ENCODE results near the gene SOCS1. TPM values are rescaled to one million over a fixed set of nuclear protein-coding genes. Genes with fewer than 3 reads are reported as not detected.
A peak's percentile ranks its signal among the peaks of the same experiment; 100 is the strongest.

SOCS1 gene
- total RNA-seq, 1 experiment from 2014 or later: 12.5 TPM

- no peak for DNase-seq
- ChIA-PET CTCF (no interaction called here), POLR2A (ENCODE audit: unreplicated experiment) (no interaction called here)
- TF ChIP-seq, protein P1, sequence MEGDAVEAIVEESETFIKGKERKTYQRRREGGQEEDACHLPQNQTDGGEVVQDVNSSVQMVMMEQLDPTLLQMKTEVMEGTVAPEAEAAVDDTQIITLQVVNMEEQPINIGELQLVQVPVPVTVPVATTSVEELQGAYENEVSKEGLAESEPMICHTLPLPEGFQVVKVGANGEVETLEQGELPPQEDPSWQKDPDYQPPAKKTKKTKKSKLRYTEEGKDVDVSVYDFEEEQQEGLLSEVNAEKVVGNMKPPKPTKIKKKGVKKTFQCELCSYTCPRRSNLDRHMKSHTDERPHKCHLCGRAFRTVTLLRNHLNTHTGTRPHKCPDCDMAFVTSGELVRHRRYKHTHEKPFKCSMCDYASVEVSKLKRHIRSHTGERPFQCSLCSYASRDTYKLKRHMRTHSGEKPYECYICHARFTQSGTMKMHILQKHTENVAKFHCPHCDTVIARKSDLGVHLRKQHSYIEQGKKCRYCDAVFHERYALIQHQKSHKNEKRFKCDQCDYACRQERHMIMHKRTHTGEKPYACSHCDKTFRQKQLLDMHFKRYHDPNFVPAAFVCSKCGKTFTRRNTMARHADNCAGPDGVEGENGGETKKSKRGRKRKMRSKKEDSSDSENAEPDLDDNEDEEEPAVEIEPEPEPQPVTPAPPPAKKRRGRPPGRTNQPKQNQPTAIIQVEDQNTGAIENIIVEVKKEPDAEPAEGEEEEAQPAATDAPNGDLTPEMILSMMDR (conservative IDR thresholded peaks at IDR 0.05; ENCODE audit: low read depth, low read length): no peak
- TF ChIP-seq EZH2 (IDR thresholded peaks at IDR 0.05; ENCODE audit: low read length, unreplicated experiment) (no peak), EZH2phosphoT487 (IDR thresholded peaks at IDR 0.05; ENCODE audit: borderline replicate concordance, low read length) (no peak)
- intact Hi-C loops (cut with micrococcal nuclease): no loop called here
- BruUV-seq (replicated peaks): no TSS peak
- Histone ChIP-seq H2AFZ (ENCODE audit: low read length) (no peak overlapping the region), H3K9me2 (replicated peaks; ENCODE audit: low read length) (no peaks in the 10 kb centered on the region), H3K27me3 (ENCODE audit: low read length) (no peaks in the 10 kb centered on the region), H3K79me2 (ENCODE audit: low read length) (no peaks in the 10 kb centered on the region), H3K4me1 (ENCODE audit: insufficient read depth, low read length) (no peaks in the 10 kb centered on the region), H3K36me3 (ENCODE audit: low read depth, low read length) (no peaks in the 10 kb centered on the region), H4K20me1 (ENCODE audit: low read length) (no peaks in the 10 kb centered on the region), H3F3A (ENCODE audit: low read length, unreplicated experiment) (no peaks in the 10 kb centered on the region), H3K4me3 (ENCODE audit: low read length) (no peak overlapping the region), H3K9ac (ENCODE audit: low read length) (no peak overlapping the region), H3K27ac (ENCODE audit: low read length) (no peak overlapping the region), H3K4me2 (ENCODE audit: low read length) (no peak overlapping the region), H3K9me3 (ENCODE audit: low read length) (no peaks in the 10 kb centered on the region)
- ATAC-seq: no peak
Measured at GRCh38 chr16:11219178-11219577, 36.8 kb downstream of the SOCS1 start.

- Histone ChIP-seq H4K20me1 (ENCODE audit: low read length) (no peaks in the 10 kb centered on the region), H3K4me1 (ENCODE audit: insufficient read depth, low read length) (no peaks in the 10 kb centered on the region), H3K4me3 (ENCODE audit: low read length) (no peak overlapping the region), H3K27ac (ENCODE audit: low read length) (no peak overlapping the region), H3K27me3 (ENCODE audit: low read length) (no peaks in the 10 kb centered on the region), H2AFZ (ENCODE audit: low read length) (no peak overlapping the region), H3K9me3 (ENCODE audit: low read length) (no peaks in the 10 kb centered on the region), H3K9ac (ENCODE audit: low read length) (no peak overlapping the region), H3K4me2 (ENCODE audit: low read length) (no peak overlapping the region), H3K79me2 (ENCODE audit: low read length) (no peaks in the 10 kb centered on the region), H3F3A (ENCODE audit: low read length, unreplicated experiment) (no peaks in the 10 kb centered on the region), H3K36me3 (ENCODE audit: low read depth, low read length) (no peaks in the 10 kb centered on the region), H3K9me2 (replicated peaks; ENCODE audit: low read length) (no peaks in the 10 kb centered on the region)
- intact Hi-C loops (cut with micrococcal nuclease): no loop called here
- ChIA-PET CTCF (interaction anchor here (0.7 kb wide), 1 partner anchor 65 kb away, joined by 3 read pairs; no protein-coding TSS in a partner anchor), POLR2A (ENCODE audit: unreplicated experiment) (no interaction called here)
- BruUV-seq (replicated peaks): no TSS peak
- TF ChIP-seq EZH2 (IDR thresholded peaks at IDR 0.05; ENCODE audit: low read length, unreplicated experiment): no peak
- TF ChIP-seq, protein P1 (conservative IDR thresholded peaks at IDR 0.05; ENCODE audit: low read depth, low read length): peak; percentile 58
- ATAC-seq (no peak), DNase-seq (no peak)
Measured at GRCh38 chr16:11218604-11218962, 37.4 kb downstream of the SOCS1 start.

DNA sequence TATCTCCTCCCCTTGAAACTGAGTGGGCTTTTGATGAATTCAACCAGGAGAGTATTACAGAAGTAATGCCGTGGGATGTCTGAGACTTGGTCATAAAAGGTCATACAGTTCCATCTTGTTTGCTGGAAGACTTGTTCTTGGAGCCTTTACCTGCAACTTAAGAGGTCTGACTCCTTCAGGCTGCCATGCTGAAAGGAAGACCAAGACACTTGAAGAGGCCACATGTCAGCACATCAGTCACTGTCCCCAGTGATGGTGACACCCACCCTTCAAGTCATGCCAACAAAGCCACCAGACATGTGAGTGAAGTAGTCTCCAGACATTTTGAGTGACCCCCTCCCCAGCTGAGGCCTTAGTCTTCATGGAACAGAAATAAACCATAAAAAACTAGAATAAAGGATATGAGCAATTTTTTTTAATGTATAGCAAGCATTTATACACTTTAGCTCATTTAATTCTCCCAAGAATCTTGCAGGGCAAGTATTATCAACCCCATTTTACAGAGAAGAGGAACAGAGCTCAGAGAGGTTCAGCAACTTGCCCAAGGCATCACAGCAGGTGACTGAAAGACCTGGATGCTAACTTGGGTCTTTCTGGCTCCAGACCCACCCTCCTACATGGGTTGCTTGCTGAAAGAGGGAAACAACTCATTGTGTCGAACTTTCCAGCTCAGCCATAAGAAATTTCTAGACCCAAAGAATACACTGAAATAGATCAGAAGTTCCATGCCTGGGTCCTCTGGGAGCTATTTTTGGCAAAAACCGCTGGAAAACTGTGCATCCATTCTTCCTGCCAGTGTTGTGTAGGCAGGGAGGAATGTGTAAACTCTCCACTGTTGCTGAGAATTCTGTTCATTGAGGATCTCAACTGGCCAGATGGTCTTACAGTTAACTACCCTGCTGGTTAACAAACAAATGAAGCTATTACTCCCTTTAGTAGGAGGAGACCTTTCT, 38.1 kb downstream of the SOCS1 start:
- BruUV-seq (replicated peaks): no TSS peak
- Histone ChIP-seq H3F3A (ENCODE audit: low read length, unreplicated experiment) (no peaks in the 10 kb centered on the region), H3K27ac (ENCODE audit: low read length) (no peak overlapping the region), H3K4me1 (ENCODE audit: insufficient read depth, low read length) (no peaks in the 10 kb centered on the region), H3K4me3 (ENCODE audit: low read length) (no peak overlapping the region), H2AFZ (ENCODE audit: low read length) (no peak overlapping the region), H3K9me3 (ENCODE audit: low read length) (no peaks in the 10 kb centered on the region), H3K9ac (ENCODE audit: low read length) (no peak overlapping the region), H4K20me1 (ENCODE audit: low read length) (no peaks in the 10 kb centered on the region), H3K9me2 (replicated peaks; ENCODE audit: low read length) (no peaks in the 10 kb centered on the region), H3K79me2 (ENCODE audit: low read length) (no peaks in the 10 kb centered on the region), H3K4me2 (ENCODE audit: low read length) (no peak overlapping the region), H3K27me3 (ENCODE audit: low read length) (no peaks in the 10 kb centered on the region), H3K36me3 (ENCODE audit: low read depth, low read length) (no peaks in the 10 kb centered on the region)
- intact Hi-C loops (cut with micrococcal nuclease): no loop called here
- DNase-seq: no peak
- no peak for TF ChIP-seq EZH2 (IDR thresholded peaks at IDR 0.05; ENCODE audit: low read length, unreplicated experiment)
- TF ChIP-seq, protein P1 (conservative IDR thresholded peaks at IDR 0.05; ENCODE audit: low read depth, low read length): no peak
- TF ChIP-seq EZH2phosphoT487 (IDR thresholded peaks at IDR 0.05; ENCODE audit: borderline replicate concordance, low read length): no peak
- ATAC-seq: no peak
- ChIA-PET CTCF (interaction anchor here (0.6 to 0.7 kb wide), 2 partner anchors 64 to 1283 kb away, joined by 3 to 4 read pairs; no protein-coding TSS in a partner anchor), POLR2A (ENCODE audit: unreplicated experiment) (no interaction called here)

All from PC-3 (cell line).